HepG2 (cell line): ENCODE results near the gene AKT2. TPM values are rescaled to one million over a fixed set of nuclear protein-coding genes. Genes with fewer than 3 reads are reported as not detected.
A peak's percentile ranks its signal among the peaks of the same experiment; 100 is the strongest.

ENCODE experiments used
- ATF1 ChIP-seq: IDR thresholded peaks from 2 replicates; pipeline ENCODE4 v1.6.1; 2016; ENCODE audit warnings: mild to moderate bottlenecking, control low read depth
- CSRNP1 ChIP-seq: sonication (generic); formaldehyde crosslinking; IDR thresholded peaks from 2 replicates; pipeline ENCODE4 v1.8.1; 2023; ENCODE audit warnings: mild to moderate bottlenecking, missing genetic modification reagents
- EED ChIP-seq: sonication (generic); formaldehyde crosslinking; IDR thresholded peaks from 2 replicates; pipeline ENCODE4 v1.5.0; 2020; ENCODE audit warnings: mild to moderate bottlenecking, missing genetic modification reagents
- GZF1 ChIP-seq: sonication (generic); formaldehyde crosslinking; IDR thresholded peaks from 2 replicates; pipeline ENCODE4 v1.5.1; 2020; ENCODE audit warnings: mild to moderate bottlenecking, missing genetic modification reagents
- HDAC1 ChIP-seq: sonication (generic); formaldehyde crosslinking; IDR thresholded peaks from 2 replicates; pipeline ENCODE4 v1.5.1; 2020; ENCODE audit warnings: mild to moderate bottlenecking, missing genetic modification reagents
- JUN ChIP-seq: sonication (generic); formaldehyde crosslinking; IDR thresholded peaks from 2 replicates; pipeline ENCODE4 v1.4.0; 2020; ENCODE audit warnings: mild to moderate bottlenecking, missing genetic modification reagents
- KLF11 ChIP-seq: IDR thresholded peaks from 2 replicates; pipeline ENCODE4 v1.6.1; 2016; ENCODE audit warnings: missing compliant biosample characterization
- PITX1 ChIP-seq: sonication (generic); formaldehyde crosslinking; IDR thresholded peaks from 2 replicates; pipeline ENCODE4 v1.5.1; 2020; ENCODE audit warnings: mild to moderate bottlenecking, missing genetic modification reagents
- RFX3 ChIP-seq: IDR thresholded peaks from 2 replicates; pipeline ENCODE4 v1.6.1; 2016; ENCODE audit warnings: missing biosample characterization, missing genetic modification reagents
- SAFB2 ChIP-seq: sonication (generic); formaldehyde crosslinking; IDR thresholded peaks from 2 replicates; pipeline ENCODE4 v1.5.1; 2020; ENCODE audit warnings: missing genetic modification reagents, low read depth, mild to moderate bottlenecking, borderline replicate concordance
- SCMH1 ChIP-seq: sonication (generic); formaldehyde crosslinking; IDR thresholded peaks from 2 replicates; pipeline ENCODE4 v1.9.0; 2021; ENCODE audit warnings: missing genetic modification reagents, mild to moderate bottlenecking, borderline replicate concordance
- SNAI1 ChIP-seq: sonication (generic); formaldehyde crosslinking; IDR thresholded peaks from 2 replicates; pipeline ENCODE4 v1.5.0; 2020; ENCODE audit warnings: mild to moderate bottlenecking, missing genetic modification reagents, borderline replicate concordance
- THAP7 ChIP-seq: sonication (generic); formaldehyde crosslinking; IDR thresholded peaks from 2 replicates; pipeline ENCODE4 v1.8.1; 2023; ENCODE audit warnings: mild to moderate bottlenecking, missing genetic modification reagents
- ZFP82 ChIP-seq: sonication (generic); formaldehyde crosslinking; IDR thresholded peaks from 2 replicates; pipeline ENCODE4 v1.5.1; 2020; ENCODE audit warnings: mild to moderate bottlenecking, missing genetic modification reagents, borderline replicate concordance
- ZNF331 ChIP-seq: sonication (generic); formaldehyde crosslinking; IDR thresholded peaks from 2 replicates; pipeline ENCODE4 v1.4.0; 2020; ENCODE audit warnings: missing genetic modification reagents
- ZSCAN25 ChIP-seq: sonication (generic); formaldehyde crosslinking; IDR thresholded peaks from 2 replicates; pipeline ENCODE4 v1.8.0; 2022; ENCODE audit warnings: mild to moderate bottlenecking, missing genetic modification reagents
- polyA plus RNA-seq, 8 experiments: library from polyadenylated mRNA; depleted of rRNA in 3 of 8; stranded (reverse) in 7 of 8; unstranded in 1 of 8; fragments of >200 nt; fragmentation: Illumina TruSeq in 4 of 8; extraction: Trizol in 4 of 8; gene quantifications; 2 replicates each; pipeline versions ENCODE4 v1.2.1 to v1.2.3, GENCODE V29; 2011 to 2016; ENCODE audit warnings: low read depth in 4 of 8, missing spikeins in 1 of 8, mixed read lengths in 1 of 8; ENCODE audit not compliant: insufficient read depth in 1 of 8
- total RNA-seq, 5 experiments: library from RNA; depleted of rRNA; stranded (reverse); fragments of >200 nt; fragmentation: Illumina TruSeq; extraction: Trizol; gene quantifications; 2 replicates each; pipeline ENCODE4 v1.2.3, GENCODE V29; 2016; ENCODE audit warnings: low read depth in 1 of 5
- TF ChIP-seq, protein P1 (sequence below): sonication (generic); formaldehyde crosslinking; IDR thresholded peaks from 2 replicates; pipeline ENCODE4 v1.9.0; 2022; ENCODE audit warnings: missing genetic modification reagents, mild to moderate bottlenecking, borderline replicate concordance
- TF ChIP-seq, protein P2 (sequence below): IDR thresholded peaks from 2 replicates; pipeline ENCODE4 v1.6.1; 2012; ENCODE audit warnings: inconsistent platforms
- TF ChIP-seq, protein P3 (sequence below): sonication (generic); formaldehyde crosslinking; IDR thresholded peaks from 2 replicates; pipeline ENCODE4 v1.5.1; 2020; ENCODE audit warnings: missing genetic modification reagents, mild to moderate bottlenecking, borderline replicate concordance
- TF ChIP-seq, protein P4 (sequence below): sonication (generic); formaldehyde crosslinking; IDR thresholded peaks from 2 replicates; pipeline ENCODE4 v1.5.1; 2020; ENCODE audit warnings: missing genetic modification reagents, mild to moderate bottlenecking, borderline replicate concordance

Gene AKT2
- total and polyA plus RNA-seq, 2 of the 13 experiments (the other 11 are each of a cell fraction or from before 2014, with no cell fraction given) = 82.1 to 173 TPM

DNA sequence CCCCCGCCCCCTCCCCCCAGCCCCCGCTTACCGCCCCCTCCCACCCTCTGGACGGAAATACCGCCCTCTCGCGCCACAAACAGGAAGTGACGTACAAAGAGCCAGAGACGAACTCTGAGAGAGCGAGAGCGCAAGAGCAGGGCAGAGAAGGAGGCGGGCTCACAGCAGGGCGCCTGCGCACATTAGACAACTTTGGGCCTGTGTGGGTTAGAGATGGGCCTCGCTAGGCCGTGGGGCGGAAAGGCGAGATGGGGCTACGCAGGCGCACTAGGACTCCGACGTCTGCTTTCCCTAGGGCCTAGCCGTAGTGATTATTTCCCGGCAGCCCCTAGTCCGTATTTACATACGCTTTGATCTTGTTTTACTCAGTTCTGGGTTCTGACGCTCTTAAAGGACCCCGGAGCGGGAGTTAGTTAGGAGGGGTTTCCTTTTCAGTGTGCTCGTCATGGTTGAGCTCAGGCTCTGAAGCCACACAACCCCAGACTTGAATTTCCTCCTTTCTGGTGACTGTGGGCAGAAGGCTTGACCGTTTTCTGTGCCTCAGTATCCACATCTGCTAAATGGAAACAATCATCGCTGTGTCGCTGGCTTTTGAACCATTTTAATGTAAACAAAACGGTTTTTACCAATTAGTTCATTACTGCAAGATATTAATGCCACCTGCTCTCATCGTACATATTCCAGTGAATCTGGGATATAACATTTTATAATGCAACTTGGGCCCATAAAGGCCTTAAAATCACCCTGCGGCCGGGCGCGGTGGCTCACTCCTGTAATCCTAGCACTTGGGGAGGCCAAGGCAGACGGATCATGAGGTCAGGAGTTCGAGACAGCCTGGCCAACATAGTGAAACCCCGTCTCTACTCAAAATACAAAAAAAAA is 449 bp upstream of the AKT2 start (continued):
- TF ChIP-seq THAP7 (CRISPR knock-in tag) = no peak
- no peak for TF ChIP-seq ZNF331 (CRISPR knock-in tag)
- TF ChIP-seq JUN (CRISPR knock-in tag) = 0 out of 2 replicates have a peak, but pooled peaks have one; percentile 48
- no peak for TF ChIP-seq KLF11 (CRISPR knock-in tag)
- TF ChIP-seq, protein P1, sequence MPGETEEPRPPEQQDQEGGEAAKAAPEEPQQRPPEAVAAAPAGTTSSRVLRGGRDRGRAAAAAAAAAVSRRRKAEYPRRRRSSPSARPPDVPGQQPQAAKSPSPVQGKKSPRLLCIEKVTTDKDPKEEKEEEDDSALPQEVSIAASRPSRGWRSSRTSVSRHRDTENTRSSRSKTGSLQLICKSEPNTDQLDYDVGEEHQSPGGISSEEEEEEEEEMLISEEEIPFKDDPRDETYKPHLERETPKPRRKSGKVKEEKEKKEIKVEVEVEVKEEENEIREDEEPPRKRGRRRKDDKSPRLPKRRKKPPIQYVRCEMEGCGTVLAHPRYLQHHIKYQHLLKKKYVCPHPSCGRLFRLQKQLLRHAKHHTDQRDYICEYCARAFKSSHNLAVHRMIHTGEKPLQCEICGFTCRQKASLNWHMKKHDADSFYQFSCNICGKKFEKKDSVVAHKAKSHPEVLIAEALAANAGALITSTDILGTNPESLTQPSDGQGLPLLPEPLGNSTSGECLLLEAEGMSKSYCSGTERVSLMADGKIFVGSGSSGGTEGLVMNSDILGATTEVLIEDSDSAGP = peak; percentile 99
- TF ChIP-seq ZFP82 = no peak
- no peak for TF ChIP-seq GZF1 (CRISPR knock-in tag)
- TF ChIP-seq, protein P2, sequence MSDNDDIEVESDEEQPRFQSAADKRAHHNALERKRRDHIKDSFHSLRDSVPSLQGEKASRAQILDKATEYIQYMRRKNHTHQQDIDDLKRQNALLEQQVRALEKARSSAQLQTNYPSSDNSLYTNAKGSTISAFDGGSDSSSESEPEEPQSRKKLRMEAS = peak; percentile 44
- 0 out of 2 replicates have a peak, but pooled peaks have one; percentile 47 for TF ChIP-seq CSRNP1
- TF ChIP-seq, protein P3, sequence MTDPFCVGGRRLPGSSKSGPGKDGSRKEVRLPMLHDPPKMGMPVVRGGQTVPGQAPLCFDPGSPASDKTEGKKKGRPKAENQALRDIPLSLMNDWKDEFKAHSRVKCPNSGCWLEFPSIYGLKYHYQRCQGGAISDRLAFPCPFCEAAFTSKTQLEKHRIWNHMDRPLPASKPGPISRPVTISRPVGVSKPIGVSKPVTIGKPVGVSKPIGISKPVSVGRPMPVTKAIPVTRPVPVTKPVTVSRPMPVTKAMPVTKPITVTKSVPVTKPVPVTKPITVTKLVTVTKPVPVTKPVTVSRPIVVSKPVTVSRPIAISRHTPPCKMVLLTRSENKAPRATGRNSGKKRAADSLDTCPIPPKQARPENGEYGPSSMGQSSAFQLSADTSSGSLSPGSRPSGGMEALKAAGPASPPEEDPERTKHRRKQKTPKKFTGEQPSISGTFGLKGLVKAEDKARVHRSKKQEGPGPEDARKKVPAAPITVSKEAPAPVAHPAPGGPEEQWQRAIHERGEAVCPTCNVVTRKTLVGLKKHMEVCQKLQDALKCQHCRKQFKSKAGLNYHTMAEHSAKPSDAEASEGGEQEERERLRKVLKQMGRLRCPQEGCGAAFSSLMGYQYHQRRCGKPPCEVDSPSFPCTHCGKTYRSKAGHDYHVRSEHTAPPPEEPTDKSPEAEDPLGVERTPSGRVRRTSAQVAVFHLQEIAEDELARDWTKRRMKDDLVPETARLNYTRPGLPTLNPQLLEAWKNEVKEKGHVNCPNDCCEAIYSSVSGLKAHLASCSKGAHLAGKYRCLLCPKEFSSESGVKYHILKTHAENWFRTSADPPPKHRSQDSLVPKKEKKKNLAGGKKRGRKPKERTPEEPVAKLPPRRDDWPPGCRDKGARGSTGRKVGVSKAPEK = no peak
- TF ChIP-seq RFX3 (CRISPR knock-in tag) = no peak
- 0 out of 2 replicates have a peak, but pooled peaks have one; percentile 24 for TF ChIP-seq PITX1 (CRISPR knock-in tag)
- no peak for TF ChIP-seq EED
- TF ChIP-seq ATF1 (CRISPR knock-in tag) = peak; percentile 29; the same call in 1 of the 2 replicates
- no peak for TF ChIP-seq ZSCAN25
- TF ChIP-seq, protein P4, sequence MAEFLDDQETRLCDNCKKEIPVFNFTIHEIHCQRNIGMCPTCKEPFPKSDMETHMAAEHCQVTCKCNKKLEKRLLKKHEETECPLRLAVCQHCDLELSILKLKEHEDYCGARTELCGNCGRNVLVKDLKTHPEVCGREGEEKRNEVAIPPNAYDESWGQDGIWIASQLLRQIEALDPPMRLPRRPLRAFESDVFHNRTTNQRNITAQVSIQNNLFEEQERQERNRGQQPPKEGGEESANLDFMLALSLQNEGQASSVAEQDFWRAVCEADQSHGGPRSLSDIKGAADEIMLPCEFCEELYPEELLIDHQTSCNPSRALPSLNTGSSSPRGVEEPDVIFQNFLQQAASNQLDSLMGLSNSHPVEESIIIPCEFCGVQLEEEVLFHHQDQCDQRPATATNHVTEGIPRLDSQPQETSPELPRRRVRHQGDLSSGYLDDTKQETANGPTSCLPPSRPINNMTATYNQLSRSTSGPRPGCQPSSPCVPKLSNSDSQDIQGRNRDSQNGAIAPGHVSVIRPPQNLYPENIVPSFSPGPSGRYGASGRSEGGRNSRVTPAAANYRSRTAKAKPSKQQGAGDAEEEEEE (CRISPR knock-in tag) = no peak
- no peak for TF ChIP-seq SAFB2 (CRISPR knock-in tag)
- no peak for TF ChIP-seq SCMH1 (CRISPR knock-in tag)
- TF ChIP-seq SNAI1 (CRISPR knock-in tag) = no peak
- TF ChIP-seq HDAC1 (CRISPR knock-in tag) = peak; percentile 1; the same call in 1 of the 2 replicates
